Osteoblast (primary cell): Measurements from ENCODE around the gene UBE2F. TPM values are rescaled to one million over a fixed set of nuclear protein-coding genes. Genes with fewer than 3 reads are reported as not detected.
"Not testable (repeated sequence)": the region's sequence is repeated elsewhere in the genome, so short reads cannot be mapped to it uniquely, and the experiment has no call there.

Experiments used
- DNase-seq: peaks from one replicate; pipeline ENCODE4 v3.0.0; 2011; ENCODE audit warnings: low spot score, mixed read lengths; ENCODE audit not compliant: insufficient read length; ENCODE audit errors: missing footprints
- H2AFZ ChIP-seq: 2 replicates; pipeline ENCODE4 v1.6.0; 2011; ENCODE audit warnings: mild to moderate bottlenecking, low read length
- H3K27ac ChIP-seq: 2 replicates; pipeline ENCODE4 v1.5.1; 2011; ENCODE audit warnings: mild to moderate bottlenecking, low read depth, low read length, moderate library complexity
- H3K27me3 ChIP-seq: 2 replicates; pipeline ENCODE4 v1.6.0; 2012; ENCODE audit warnings: mild to moderate bottlenecking, control low read depth, inconsistent platforms, low read length, moderate library complexity; ENCODE audit not compliant: insufficient read depth
- H3K36me3 ChIP-seq: 2 replicates; pipeline ENCODE4 v1.5.1; 2011; ENCODE audit warnings: mild to moderate bottlenecking, low read length, control low read depth, moderate library complexity; ENCODE audit not compliant: insufficient read depth
- H3K4me1 ChIP-seq: 2 replicates; pipeline ENCODE4 v1.5.1; 2011; ENCODE audit warnings: mild to moderate bottlenecking, low read length, control low read depth, moderate library complexity; ENCODE audit not compliant: insufficient read depth
- H3K4me2 ChIP-seq: 2 replicates; pipeline ENCODE4 v1.6.0; 2011; ENCODE audit warnings: mild to moderate bottlenecking, low read length; ENCODE audit not compliant: insufficient read depth
- H3K4me3 ChIP-seq: fragments of 200-600 bp; sonication (generic); 3 replicates; pipeline ENCODE4 v1.5.1; 2012; ENCODE audit warnings: mild to moderate bottlenecking, low read length, inconsistent platforms; ENCODE audit not compliant: insufficient read depth
- H3K79me2 ChIP-seq: 2 replicates; pipeline ENCODE4 v1.6.0; 2012; ENCODE audit warnings: mild to moderate bottlenecking, low read length, control low read depth, inconsistent platforms; ENCODE audit not compliant: insufficient read depth
- H3K9me3 ChIP-seq: 2 replicates; pipeline ENCODE4 v1.5.1; 2011; ENCODE audit warnings: low read depth, low read length, control low read depth
- H4K20me1 ChIP-seq: 2 replicates; pipeline ENCODE4 v1.6.0; 2012; ENCODE audit warnings: mild to moderate bottlenecking, low read length, control low read depth; ENCODE audit not compliant: insufficient read depth
- CTCF ChIP-seq: IDR thresholded peaks from 2 replicates; pipeline ENCODE4 v1.5.1; 2011; ENCODE audit warnings: mild to moderate bottlenecking, low read depth, low read length, moderate library complexity; ENCODE audit errors: extremely low read depth
- total RNA-seq: library from RNA; depleted of rRNA; stranded (reverse); fragments of >200 nt; gene quantifications from 2 replicates; pipeline ENCODE4 v1.2.3, GENCODE V29; 2012

The UBE2F gene
- total RNA-seq, 1 donor: 39.8 TPM

GRCh38 chr2:237943395-237944094 is 23.3 kb upstream of the UBE2F start:
- Histone ChIP-seq H4K20me1 (no peaks in the 10 kb centered on the region), H3K4me1 (no peaks in the 10 kb centered on the region), H3K9me3 (peaks cover 4% of the 10 kb centered on the region), H3K4me2 (no peak overlapping the region), H3K27ac (no peak overlapping the region), H3K36me3 (no peaks in the 10 kb centered on the region), H3K27me3 (no peaks in the 10 kb centered on the region), H3K4me3 (no peak overlapping the region), H3K79me2 (no peaks in the 10 kb centered on the region), H2AFZ (no peak overlapping the region)
- DNase-seq: no peak
- no peak for TF ChIP-seq CTCF

GRCh38 chr2:237944302-237944701 is 22.5 kb upstream of the UBE2F start:
- no peak overlapping the region for H3K4me2 ChIP-seq
- H3K27ac ChIP-seq: no peak overlapping the region
- no peak for DNase-seq
- H2AFZ ChIP-seq: no peak overlapping the region
- H3K4me3 ChIP-seq: no peak overlapping the region
- H3K27me3 ChIP-seq: no peaks in the 10 kb centered on the region
- H3K9me3 ChIP-seq: peaks cover 4% of the 10 kb centered on the region
- H4K20me1 ChIP-seq: no peaks in the 10 kb centered on the region
- H3K79me2 ChIP-seq: no peaks in the 10 kb centered on the region
- H3K4me1 ChIP-seq: no peaks in the 10 kb centered on the region
- H3K36me3 ChIP-seq: no peaks in the 10 kb centered on the region
- TF ChIP-seq CTCF: no peak

- Histone ChIP-seq H3K4me1 (no peaks in the 10 kb centered on the region), H3K4me2 (no peak overlapping the region), H3K27me3 (no peaks in the 10 kb centered on the region), H4K20me1 (no peaks in the 10 kb centered on the region), H3K27ac (no peak overlapping the region), H3K4me3 (no peak overlapping the region), H3K9me3 (peaks cover 4% of the 10 kb centered on the region), H2AFZ (no peak overlapping the region), H3K36me3 (no peaks in the 10 kb centered on the region), H3K79me2 (no peaks in the 10 kb centered on the region)
- no peak for DNase-seq
- TF ChIP-seq CTCF: no peak
These were observed 20.4 kb upstream of the UBE2F start for GRCh38 chr2:237946423-237946822.

- H3K4me1 ChIP-seq, H3K4me2 ChIP-seq, DNase-seq, H4K20me1 ChIP-seq, H3K4me3 ChIP-seq, H3K27ac ChIP-seq, H3K36me3 ChIP-seq, H3K9me3 ChIP-seq, H2AFZ ChIP-seq, H3K79me2 ChIP-seq: not testable (repeated sequence)
- H3K27me3 ChIP-seq: peaks cover 19% of the 10 kb centered on the region
These were observed 15.5 kb upstream of the UBE2F start for GRCh38 chr2:237951354-237951753.
